Sigmoid colon (tissue), 7 donors: ENCODE measurements around the gene RAB3IL1. TPM values are rescaled to one million over a fixed set of nuclear protein-coding genes. Genes with fewer than 3 reads are reported as not detected.

Source experiments
- DNase-seq: peaks from one replicate; pipeline ENCODE4 v3.0.0-alpha.2; 2019
- H3K27ac ChIP-seq, 4 donors: fragments of 200-600 bp; sonication (generic); one replicate each; pipeline ENCODE4 v1.5.1; 2016 to 2019; ENCODE audit warnings: mild to moderate bottlenecking in 1 of 4
- H3K27me3 ChIP-seq, 3 donors: fragments of 200-600 bp; sonication (generic); one replicate each; pipeline ENCODE4 v1.5.1; 2019; ENCODE audit warnings: mild to moderate bottlenecking in 1 of 3
- H3K36me3 ChIP-seq, 4 donors: fragments of 200-600 bp; sonication (generic); one replicate each; pipeline ENCODE4 v1.5.1; 2016 to 2019
- H3K4me1 ChIP-seq, 4 donors: fragments of 200-600 bp; sonication (generic); one replicate each; pipeline ENCODE4 v1.5.1; 2017 to 2019
- H3K4me3 ChIP-seq, 4 donors: fragments of 200-600 bp; sonication (generic); one replicate each; pipeline ENCODE4 v1.5.1; 2017 to 2019; ENCODE audit warnings: mild to moderate bottlenecking in 2 of 4, moderate library complexity in 1 of 4
- H3K9me3 ChIP-seq, 4 donors: fragments of 200-600 bp in 3 of 4; sonication (generic) in 3 of 4; one replicate each; pipeline versions ENCODE4 v1.5.1 to v1.6.1; 2013 to 2019
- CTCF ChIP-seq, 4 experiments: fragments of 450-650 bp in 3 of 4; fragments of 200-600 bp in 1 of 4; IDR thresholded peaks; one replicate each; pipeline ENCODE4 v1.5.1; 2016 to 2019; ENCODE audit warnings: antibody characterized with exemption in 4 of 4, mild to moderate bottlenecking in 3 of 4, moderate library complexity in 2 of 4
- EP300 ChIP-seq, 4 donors: sonication (generic); formaldehyde crosslinking; IDR thresholded peaks; one replicate each; pipeline ENCODE4 v1.6.1; 2017; ENCODE audit warnings: antibody characterized with exemption in 4 of 4
- POLR2A ChIP-seq, 2 donors: fragments of 450-650 bp; IDR thresholded peaks; one replicate each; pipeline ENCODE4 v1.6.1; 2016; ENCODE audit warnings: antibody characterized with exemption in 2 of 2, mild to moderate bottlenecking in 2 of 2, moderate library complexity in 2 of 2
- POLR2AphosphoS5 ChIP-seq, 4 donors: sonication (generic); formaldehyde crosslinking; IDR thresholded peaks; one replicate each; pipeline ENCODE4 v1.6.1; 2017; ENCODE audit warnings: antibody characterized with exemption in 4 of 4
- WGBS, 2 donors: extraction: QIAGEN DNeasy Blood & Tissue Kit; methylation state at CpG; one replicate each; pipeline ENCODE4 v1.1.7; 2013; 5-methylcytosine and 5-hydroxymethylcytosine counted together
- intact Hi-C: fragments of 100-400 bp; cut with DNase I; formaldehyde crosslinking; loops from one replicate; pipeline ENCODE4 v1.15.1; 2023
- polyA plus RNA-seq, 3 donors: library from polyadenylated mRNA; stranded (reverse); fragments of 200-250 nt; gene quantifications; one replicate each; pipeline ENCODE4 v1.2.3, GENCODE V29; 2013
- total RNA-seq, 4 donors: library from RNA; depleted of rRNA; stranded (reverse); fragments of >200 nt; gene quantifications; one replicate each; pipeline ENCODE4 v1.1.0, GENCODE V29; 2016
- donor health status: healthy with polysubstance abuse.
- donor health status: Bipolar disorder and iron deficiency.
- donor health status: healthy.

RAB3IL1 gene
- total and polyA plus RNA-seq, 7 donors, result 5.1 to 23.7 (median 18.0) TPM

GRCh38 chr11:61960532-61960931, 43.2 kb upstream of the RAB3IL1 start:
- TF ChIP-seq EP300 (IDR thresholded peaks at IDR 0.05) (no peak), POLR2AphosphoS5 (IDR thresholded peaks at IDR 0.05) (no peak), POLR2A (IDR thresholded peaks at IDR 0.05) (no peak), CTCF (IDR thresholded peaks at IDR 0.05) (no peak)
- peak overlapping the region; percentile 69 to 100 (median 100) for H3K27ac ChIP-seq
- peaks cover 15 to 42% (median 22%) of the 10 kb centered on the region in 4 donors for H3K36me3 ChIP-seq
- intact Hi-C loops, result no loop called here
- peak; percentile 64 for DNase-seq
- no peaks in the 10 kb centered on the region for H3K9me3 ChIP-seq
- no peaks in the 10 kb centered on the region for H3K27me3 ChIP-seq
- no peak overlapping the region for H3K4me3 ChIP-seq
- 85 to 92% methylated on average over 3 of the region's 3 CpGs for WGBS, 2 donors
- H3K4me1 ChIP-seq, result peaks cover 0 to 59% (median 51%) of the 10 kb centered on the region in 4 donors

- Histone ChIP-seq H3K27me3 (peaks cover 0 to 2% (median 0%) of the 10 kb centered on the region in 3 donors), H3K27ac (no peak overlapping the region), H3K4me1 (peaks cover 0 to 59% (median 51%) of the 10 kb centered on the region in 4 donors), H3K36me3 (peaks cover 14 to 34% (median 15%) of the 10 kb centered on the region in 4 donors), H3K4me3 (no peak overlapping the region), H3K9me3 (no peaks in the 10 kb centered on the region)
- 87 to 91% methylated on average over 6 of the region's 6 CpGs for WGBS, 2 donors
- TF ChIP-seq POLR2A (IDR thresholded peaks at IDR 0.05), result no peak
- TF ChIP-seq EP300 (IDR thresholded peaks at IDR 0.05), result no peak
- no peak for TF ChIP-seq CTCF (IDR thresholded peaks at IDR 0.05)
- TF ChIP-seq POLR2AphosphoS5 (IDR thresholded peaks at IDR 0.05), result no peak
- DNase-seq, result no peak
- intact Hi-C loops, result no loop called here
These were observed 42.3 kb upstream of the RAB3IL1 start for GRCh38 chr11:61959678-61960077.

GRCh38 chr11:61959114-61959513, 41.7 kb upstream of the RAB3IL1 start:
- no peak for TF ChIP-seq POLR2AphosphoS5 (IDR thresholded peaks at IDR 0.05)
- TF ChIP-seq CTCF (IDR thresholded peaks at IDR 0.05), result no peak
- no peak for TF ChIP-seq POLR2A (IDR thresholded peaks at IDR 0.05)
- TF ChIP-seq EP300 (IDR thresholded peaks at IDR 0.05), result no peak
- H3K27ac ChIP-seq, result no peak overlapping the region
- intact Hi-C loops, result no loop called here
- DNase-seq, result no peak
- H3K9me3 ChIP-seq, result no peaks in the 10 kb centered on the region
- H3K36me3 ChIP-seq, result peaks cover 10 to 28% (median 12%) of the 10 kb centered on the region in 4 donors
- WGBS, 2 donors, result 17 to 49% methylated on average over 2 of the region's 2 CpGs
- H3K4me1 ChIP-seq, result peaks cover 0 to 55% (median 49%) of the 10 kb centered on the region in 4 donors
- H3K4me3 ChIP-seq, result no peak overlapping the region
- peaks cover 0 to 4% (median 0%) of the 10 kb centered on the region in 3 donors for H3K27me3 ChIP-seq

GRCh38 chr11:61958590-61958989, 41.2 kb upstream of the RAB3IL1 start:
- no peaks in the 10 kb centered on the region for H3K9me3 ChIP-seq
- TF ChIP-seq POLR2A (IDR thresholded peaks at IDR 0.05) (no peak), EP300 (IDR thresholded peaks at IDR 0.05) (no peak), CTCF (IDR thresholded peaks at IDR 0.05) (no peak), POLR2AphosphoS5 (IDR thresholded peaks at IDR 0.05) (no peak)
- H3K27me3 ChIP-seq, result peaks cover 0 to 4% (median 0%) of the 10 kb centered on the region in 3 donors
- intact Hi-C loops, result no loop called here
- 64 to 80% methylated on average over 3 of the region's 3 CpGs for WGBS, 2 donors
- peaks cover 0 to 50% (median 45%) of the 10 kb centered on the region in 4 donors for H3K4me1 ChIP-seq
- DNase-seq, result no peak
- H3K36me3 ChIP-seq, result peaks cover 4 to 23% (median 7%) of the 10 kb centered on the region in 4 donors
- no peak overlapping the region for H3K4me3 ChIP-seq
- no peak overlapping the region for H3K27ac ChIP-seq
